OCI-LY1 (cell line): Measurements from ENCODE around the gene TADA3.

Experiments
- H2AFZ ChIP-seq: fragments of 200-600 bp; sonication (generic), shearing (Covaris generic); 2 replicates; pipeline ENCODE4 v1.6.0; 2014; ENCODE audit warnings: antibody characterized with exemption, mild to moderate bottlenecking, low read length
- H3F3A ChIP-seq: fragments of 200-600 bp; sonication (generic), shearing (Covaris generic); 2 replicates; pipeline ENCODE4 v1.6.0; 2014; ENCODE audit warnings: mild to moderate bottlenecking, antibody characterized with exemption, low read length, moderate library complexity; ENCODE audit not compliant: insufficient read depth
- H3K27ac ChIP-seq: fragments of 200-600 bp; sonication (generic); 2 replicates; pipeline ENCODE4 v1.5.1; 2014; ENCODE audit warnings: low read length, mixed run types, mild to moderate bottlenecking, low read depth; ENCODE audit not compliant: poor library complexity, severe bottlenecking
- H3K27me3 ChIP-seq: fragments of 200-600 bp; sonication (generic); 2 replicates; pipeline ENCODE4 v1.6.0; 2014; ENCODE audit warnings: antibody characterized with exemption, mild to moderate bottlenecking, low read length, moderate library complexity; ENCODE audit not compliant: insufficient read depth
- H3K36me3 ChIP-seq: fragments of 200-600 bp; sonication (generic); 2 replicates; pipeline ENCODE4 v1.6.1; 2014; ENCODE audit warnings: mild to moderate bottlenecking, antibody characterized with exemption, low read length, moderate library complexity, mixed read lengths; ENCODE audit not compliant: insufficient read depth
- H3K4me1 ChIP-seq: fragments of 200-600 bp; sonication (generic); 2 replicates; pipeline ENCODE4 v1.5.1; 2014; ENCODE audit warnings: mild to moderate bottlenecking, low read length, moderate library complexity; ENCODE audit not compliant: insufficient read depth, severe bottlenecking
- H3K4me2 ChIP-seq: fragments of 200-600 bp; sonication (generic), shearing (Covaris generic); 2 replicates; pipeline ENCODE4 v1.6.1; 2014; ENCODE audit warnings: low read length
- H3K4me3 ChIP-seq: fragments of 200-600 bp; sonication (generic); 2 replicates; pipeline ENCODE4 v1.5.1; 2014; ENCODE audit warnings: low read length, low read depth, mild to moderate bottlenecking, mixed read lengths; ENCODE audit not compliant: poor library complexity, severe bottlenecking
- H3K79me2 ChIP-seq: fragments of 200-600 bp; shearing (Covaris generic); 2 replicates; pipeline ENCODE4 v1.6.1; 2016; ENCODE audit warnings: mixed run types, low read length, mixed read lengths; ENCODE audit not compliant: insufficient read depth
- H3K9ac ChIP-seq: fragments of 200-600 bp; sonication (generic), shearing (Covaris generic); 2 replicates; pipeline ENCODE4 v1.6.1; 2014; ENCODE audit warnings: mild to moderate bottlenecking, low read length, mixed read lengths
- H3K9me2 ChIP-seq: fragments of 200-600 bp; sonication (generic), shearing (Covaris generic); 2 replicates; pipeline ENCODE4 v1.6.1; 2014; ENCODE audit warnings: low read depth, mild to moderate bottlenecking, low read length, mixed read lengths
- H3K9me3 ChIP-seq: fragments of 200-600 bp; shearing (Covaris generic); 2 replicates; pipeline ENCODE4 v1.6.1; 2014; ENCODE audit warnings: low read length, mixed read lengths
- H4K20me1 ChIP-seq: fragments of 200-600 bp; sonication (generic), shearing (Covaris generic); 2 replicates; pipeline ENCODE4 v1.6.0; 2016; ENCODE audit warnings: mild to moderate bottlenecking, low read length; ENCODE audit not compliant: insufficient read depth
- CTCF ChIP-seq: fragments of 200-600 bp; sonication (generic), shearing (Covaris generic); IDR thresholded peaks from 2 replicates; pipeline ENCODE4 v1.5.1; 2017; ENCODE audit warnings: mild to moderate bottlenecking, antibody characterized with exemption, low read length, moderate library complexity, mixed read lengths
- EZH2 ChIP-seq: fragments of 200-600 bp; sonication (generic), shearing (Covaris generic); IDR thresholded peaks from 2 replicates; pipeline ENCODE4 v1.8.0; 2017; ENCODE audit warnings: borderline replicate concordance, mixed run types, mild to moderate bottlenecking, antibody characterized with exemption, low read length, moderate library complexity, mixed read lengths

TADA3 gene

GRCh38 chr3:9809615-9810432 is 17.6 kb upstream of the TADA3 start, which contains the start of gene TTLL3:
TTLL3 (plus strand) TSS chr3:9810262; CDS start chr3:9810662, 400 bp downstream.
- Histone ChIP-seq H3F3A (peaks cover 4% of the 10 kb centered on the region; the same call in 1 of the 2 replicates), H3K9me3 (no peaks in the 10 kb centered on the region), H3K79me2 (no peaks in the 10 kb centered on the region), H3K4me1 (peaks cover 21% of the 10 kb centered on the region), H3K4me2 (peak within 1 kb of the TSS; percentile 79), H3K27ac (peak within 1 kb of the TSS; percentile 76), H2AFZ (peak within 1 kb of the TSS; percentile 5; the same call in 1 of the 2 replicates), H3K4me3 (peak within 1 kb of the TSS; percentile 62), H3K9me2 (no peaks in the 10 kb centered on the region), H3K27me3 (no peaks in the 10 kb centered on the region), H4K20me1 (no peaks in the 10 kb centered on the region), H3K9ac (peak within 1 kb of the TSS; percentile 78), H3K36me3 (peaks cover 51% of the 10 kb centered on the region)
- TF ChIP-seq CTCF (no peak), EZH2 (no peak)

- Histone ChIP-seq H3K9me2 (no peaks in the 10 kb centered on the region), H3K27ac (peak overlapping the region; percentile 76), H3K27me3 (no peaks in the 10 kb centered on the region), H3K79me2 (no peaks in the 10 kb centered on the region), H3K4me3 (peak overlapping the region; percentile 62), H3F3A (peaks cover 4% of the 10 kb centered on the region; the same call in 1 of the 2 replicates), H3K36me3 (peaks cover 57% of the 10 kb centered on the region), H3K9ac (peak overlapping the region; percentile 78), H3K4me1 (peaks cover 21% of the 10 kb centered on the region), H4K20me1 (no peaks in the 10 kb centered on the region), H2AFZ (peak overlapping the region; percentile 5; the same call in 1 of the 2 replicates), H3K9me3 (no peaks in the 10 kb centered on the region), H3K4me2 (peak overlapping the region; percentile 79)
- TF ChIP-seq CTCF = peak; percentile 15; the same call in 1 of the 2 replicates
- no peak for TF ChIP-seq EZH2
Observed at GRCh38 chr3:9809239-9809614, 17.0 kb upstream of the TADA3 start.

GRCh38 chr3:9808345-9809037 is 16.2 kb upstream of the TADA3 start:
- no peaks in the 10 kb centered on the region for H3K79me2 ChIP-seq
- peak overlapping the region; percentile 79 for H3K4me2 ChIP-seq
- H3K27ac ChIP-seq = peak overlapping the region; percentile 76
- H3K4me1 ChIP-seq = peaks cover 21% of the 10 kb centered on the region
- no peak for TF ChIP-seq EZH2
- peak; percentile 26; the same call in 1 of the 2 replicates for TF ChIP-seq CTCF
- peaks cover 4% of the 10 kb centered on the region; the same call in 1 of the 2 replicates for H3F3A ChIP-seq
- no peak overlapping the region; the same call in 1 of the 2 replicates for H3K9ac ChIP-seq
- H3K4me3 ChIP-seq = no peak overlapping the region
- no peaks in the 10 kb centered on the region for H4K20me1 ChIP-seq
- peaks cover 64% of the 10 kb centered on the region for H3K36me3 ChIP-seq
- no peaks in the 10 kb centered on the region for H3K27me3 ChIP-seq
- no peaks in the 10 kb centered on the region for H3K9me2 ChIP-seq
- H2AFZ ChIP-seq = no peak overlapping the region
- H3K9me3 ChIP-seq = no peaks in the 10 kb centered on the region
